ENCODE data around the gene TCN2. TPM values are rescaled to one million over a fixed set of nuclear protein-coding genes. Genes with fewer than 3 reads are reported as not detected.
"Not testable (repeated sequence)": the region's sequence is repeated elsewhere in the genome, so short reads cannot be mapped to it uniquely, and the experiment has no call there.

TCN2 gene
- total RNA-seq, 1 donor from 2014 or later = 43.4 TPM

DNA sequence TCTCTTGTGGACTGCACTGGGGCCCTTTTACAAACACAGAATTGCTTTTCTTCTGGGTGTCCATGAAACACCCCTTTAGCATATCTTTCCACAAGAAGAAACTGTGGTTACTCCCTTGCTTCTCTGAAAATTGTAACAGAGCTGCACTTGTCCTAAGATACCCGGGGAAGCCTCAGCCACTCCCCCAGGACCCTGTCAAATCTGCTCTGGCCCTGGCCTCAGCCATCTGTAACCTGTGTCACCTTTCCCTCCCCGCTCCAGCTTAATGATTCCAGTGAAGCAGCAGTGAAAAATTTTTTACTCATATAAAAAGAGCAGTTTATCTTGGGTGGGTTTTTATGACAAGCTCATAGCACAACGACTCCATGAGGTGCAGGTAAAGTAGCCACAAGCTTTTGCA lies 64.1 kb downstream of the TCN2 start:
- Histone ChIP-seq H3K4me1 (peaks cover 10% of the 10 kb centered on the region), H3K27me3 (no peaks in the 10 kb centered on the region), H3K4me3 (no peak overlapping the region), H3K36me3 (no peaks in the 10 kb centered on the region), H3K27ac (no peak overlapping the region), H3K9me3 (no peaks in the 10 kb centered on the region)
- ATAC-seq (no peak), DNase-seq (no peak)
- intact Hi-C loops (cut with DNase I) = no loop called here
- TF ChIP-seq, protein P1, sequence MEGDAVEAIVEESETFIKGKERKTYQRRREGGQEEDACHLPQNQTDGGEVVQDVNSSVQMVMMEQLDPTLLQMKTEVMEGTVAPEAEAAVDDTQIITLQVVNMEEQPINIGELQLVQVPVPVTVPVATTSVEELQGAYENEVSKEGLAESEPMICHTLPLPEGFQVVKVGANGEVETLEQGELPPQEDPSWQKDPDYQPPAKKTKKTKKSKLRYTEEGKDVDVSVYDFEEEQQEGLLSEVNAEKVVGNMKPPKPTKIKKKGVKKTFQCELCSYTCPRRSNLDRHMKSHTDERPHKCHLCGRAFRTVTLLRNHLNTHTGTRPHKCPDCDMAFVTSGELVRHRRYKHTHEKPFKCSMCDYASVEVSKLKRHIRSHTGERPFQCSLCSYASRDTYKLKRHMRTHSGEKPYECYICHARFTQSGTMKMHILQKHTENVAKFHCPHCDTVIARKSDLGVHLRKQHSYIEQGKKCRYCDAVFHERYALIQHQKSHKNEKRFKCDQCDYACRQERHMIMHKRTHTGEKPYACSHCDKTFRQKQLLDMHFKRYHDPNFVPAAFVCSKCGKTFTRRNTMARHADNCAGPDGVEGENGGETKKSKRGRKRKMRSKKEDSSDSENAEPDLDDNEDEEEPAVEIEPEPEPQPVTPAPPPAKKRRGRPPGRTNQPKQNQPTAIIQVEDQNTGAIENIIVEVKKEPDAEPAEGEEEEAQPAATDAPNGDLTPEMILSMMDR (IDR thresholded peaks at IDR 0.05) = no peak

DNA sequence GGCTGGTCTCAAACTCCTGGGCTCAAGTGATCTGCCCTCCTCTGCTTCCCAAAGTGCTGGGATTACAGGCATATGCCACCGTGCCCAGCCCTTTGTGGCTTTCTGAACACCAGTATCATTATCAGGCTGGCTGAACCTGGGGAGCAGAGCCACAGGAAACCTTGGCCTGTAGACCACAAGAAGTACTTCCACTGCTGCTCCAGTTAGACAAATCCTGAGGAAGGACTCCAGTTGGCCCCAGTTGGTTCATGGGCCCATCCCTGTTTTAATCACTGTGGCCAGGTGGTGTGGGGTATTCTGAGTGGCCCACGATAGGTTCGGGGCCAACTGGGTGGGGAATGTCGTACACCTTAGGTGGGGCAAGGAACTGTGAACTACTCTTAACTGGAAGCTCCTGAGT lies 66.2 kb downstream of the TCN2 start:
- H3K9me3 ChIP-seq = no peaks in the 10 kb centered on the region
- no peak overlapping the region for H3K4me3 ChIP-seq
- H3K36me3 ChIP-seq = no peaks in the 10 kb centered on the region
- H3K4me1 ChIP-seq = no peaks in the 10 kb centered on the region
- intact Hi-C loops (cut with DNase I) = no loop called here
- H3K27ac ChIP-seq = no peak overlapping the region
- H3K27me3 ChIP-seq = no peaks in the 10 kb centered on the region
- ATAC-seq = no peak
- no peak for DNase-seq
- TF ChIP-seq, protein P1 (IDR thresholded peaks at IDR 0.05) = no peak

DNA sequence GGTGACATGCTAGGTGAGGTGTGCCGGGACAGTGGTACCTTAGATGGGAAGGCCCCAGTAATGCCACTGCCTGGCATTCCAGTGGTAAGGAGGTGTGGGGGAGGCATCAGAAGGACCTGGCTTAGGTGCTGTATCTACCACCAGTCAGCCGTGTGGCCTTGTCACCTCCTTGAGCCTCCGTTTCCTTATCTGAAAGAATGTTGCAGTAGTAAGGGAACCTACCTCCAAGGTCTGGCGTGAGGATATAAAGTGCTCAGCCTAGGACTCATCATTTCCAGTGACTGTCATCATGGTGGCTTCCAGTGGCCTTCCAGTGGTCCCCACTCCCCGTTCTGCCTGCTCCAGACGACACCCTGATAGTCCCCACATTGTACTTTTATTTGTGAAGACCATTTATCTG lies 67.5 kb downstream of the TCN2 start:
- H3K9me3 ChIP-seq = no peaks in the 10 kb centered on the region
- intact Hi-C loops (cut with DNase I) = no loop called here
- no peak for DNase-seq

DNA sequence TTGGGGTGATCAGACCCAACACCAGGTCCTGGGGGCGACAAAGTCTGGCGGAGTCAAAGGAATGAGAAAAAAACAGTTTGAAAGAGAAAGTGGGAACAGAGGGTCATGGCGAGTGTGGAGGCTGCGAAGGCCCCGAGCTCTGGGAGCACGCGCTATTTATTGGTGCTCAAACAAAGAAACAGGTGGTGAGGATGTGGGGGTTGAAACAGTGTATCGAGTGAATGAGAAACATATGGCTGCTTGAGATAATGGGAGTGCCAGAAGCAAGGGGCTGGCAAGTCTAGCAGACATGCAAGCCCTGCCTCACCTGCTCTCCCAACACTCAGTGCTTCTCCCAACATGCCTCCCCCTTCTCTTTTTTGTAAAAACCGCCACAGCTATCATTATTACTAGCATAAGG lies 68.5 kb downstream of the TCN2 start:
- H3K27ac ChIP-seq = no peak overlapping the region
- no peaks in the 10 kb centered on the region for H3K27me3 ChIP-seq
- TF ChIP-seq, protein P1 (IDR thresholded peaks at IDR 0.05) = no peak
- DNase-seq = no peak
- no peaks in the 10 kb centered on the region for H3K4me1 ChIP-seq
- no peaks in the 10 kb centered on the region for H3K36me3 ChIP-seq
- H3K9me3 ChIP-seq = no peaks in the 10 kb centered on the region
- intact Hi-C loops (cut with DNase I) = no loop called here
- no peak for ATAC-seq
- no peak overlapping the region for H3K4me3 ChIP-seq

More for the DNA sequence above, 67.5 kb downstream of the TCN2 start:
- no peak for ATAC-seq
- Histone ChIP-seq H3K27ac (no peak overlapping the region), H3K4me1 (no peaks in the 10 kb centered on the region), H3K36me3 (no peaks in the 10 kb centered on the region), H3K27me3 (no peaks in the 10 kb centered on the region), H3K4me3 (no peak overlapping the region)
- TF ChIP-seq, protein P1 (IDR thresholded peaks at IDR 0.05) = no peak

DNA sequence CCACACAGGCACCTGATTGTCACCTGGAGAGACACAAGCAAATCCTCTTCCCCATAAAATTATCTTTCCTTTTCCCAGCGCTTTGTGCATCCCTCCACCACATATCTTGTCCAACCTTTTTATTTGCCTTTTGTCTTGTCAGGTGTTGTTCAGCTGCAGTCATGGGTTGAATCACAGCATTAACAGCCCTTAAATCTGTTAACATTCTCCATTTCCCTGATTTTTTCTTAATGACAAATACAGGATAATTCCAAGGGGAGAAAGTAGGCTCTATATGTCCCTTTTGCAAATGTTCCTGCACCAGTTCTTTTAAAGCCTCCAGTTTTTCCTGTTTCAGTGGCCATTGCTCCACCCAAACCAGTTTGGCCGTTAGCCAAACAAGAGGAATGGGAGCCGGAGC lies 69.6 kb downstream of the TCN2 start:
- intact Hi-C loops (cut with DNase I); H3K36me3 ChIP-seq; ATAC-seq; H3K27me3 ChIP-seq; H3K4me3 ChIP-seq; DNase-seq; H3K9me3 ChIP-seq; H3K4me1 ChIP-seq; H3K27ac ChIP-seq: not testable (repeated sequence)

Other genes starting within 250 kb of the TCN2 start
- gene RNF215, start 219.8 kb upstream of the TCN2 start, total RNA-seq = 16.5 TPM
- 7.1 TPM for gene SEC14L2, start 210.2 kb upstream of the TCN2 start, total RNA-seq
- 11.3 TPM for gene MTFP1, start 181.4 kb upstream of the TCN2 start, total RNA-seq
- gene SEC14L3, start 135.2 kb upstream of the TCN2 start, total RNA-seq = not detected
- 16.8 TPM for gene SEC14L4, start 101.5 kb upstream of the TCN2 start, total RNA-seq
- 17.2 TPM for gene SEC14L6, start 60.4 kb upstream of the TCN2 start, total RNA-seq
- 2.5 TPM for gene GAL3ST1, start 32.5 kb upstream of the TCN2 start, total RNA-seq
- gene PES1, start 15.3 kb upstream of the TCN2 start, total RNA-seq = 46.5 TPM
- 2.9 TPM for gene SLC35E4, start 28.6 kb downstream of the TCN2 start, total RNA-seq
- 19.3 TPM for gene DUSP18, start 60.7 kb downstream of the TCN2 start, total RNA-seq
- 6.0 TPM for gene OSBP2, start 87.7 kb downstream of the TCN2 start, total RNA-seq

All from upper lobe of right lung (tissue), 1 donor.